Measurements from ENCODE around the gene ASB8.

The ASB8 gene

GRCh38 chr12:48180857-48181495 is 23.7 kb upstream of the ASB8 start:
- Histone ChIP-seq H3K27me3 (ENCODE audit: control insufficient read depth, insufficient read depth, low read length) (peaks cover 57% of the 10 kb centered on the region), H3K27ac (ENCODE audit: low read length) (no peak overlapping the region), H3K9me3 (ENCODE audit: control insufficient read depth, low read depth, low read length) (no peaks in the 10 kb centered on the region), H3K4me3 (ENCODE audit: low read length) (no peak overlapping the region), H3K9ac (ENCODE audit: low read length) (no peak overlapping the region), H3K4me1 (ENCODE audit: control insufficient read depth, low read depth, low read length) (peaks cover 20% of the 10 kb centered on the region), H3K36me3 (ENCODE audit: control insufficient read depth, low read depth, low read length) (no peaks in the 10 kb centered on the region)

GRCh38 chr12:48180424-48180823 is 23.1 kb upstream of the ASB8 start:
- no peak overlapping the region for H3K27ac ChIP-seq (ENCODE audit: low read length)
- H3K9me3 ChIP-seq (ENCODE audit: control insufficient read depth, low read depth, low read length), result no peaks in the 10 kb centered on the region
- no peak overlapping the region for H3K9ac ChIP-seq (ENCODE audit: low read length)
- H3K4me3 ChIP-seq (ENCODE audit: low read length), result no peak overlapping the region
- H3K4me1 ChIP-seq (ENCODE audit: control insufficient read depth, low read depth, low read length), result peaks cover 21% of the 10 kb centered on the region
- H3K27me3 ChIP-seq (ENCODE audit: control insufficient read depth, insufficient read depth, low read length), result peaks cover 52% of the 10 kb centered on the region
- H3K36me3 ChIP-seq (ENCODE audit: control insufficient read depth, low read depth, low read length), result no peaks in the 10 kb centered on the region

GRCh38 chr12:48179466-48179865 is 22.2 kb upstream of the ASB8 start:
- Histone ChIP-seq H3K36me3 (ENCODE audit: control insufficient read depth, low read depth, low read length) (no peaks in the 10 kb centered on the region), H3K4me3 (ENCODE audit: low read length) (no peak overlapping the region), H3K4me1 (ENCODE audit: control insufficient read depth, low read depth, low read length) (peaks cover 15% of the 10 kb centered on the region), H3K27ac (ENCODE audit: low read length) (no peak overlapping the region), H3K9me3 (ENCODE audit: control insufficient read depth, low read depth, low read length) (no peaks in the 10 kb centered on the region), H3K9ac (ENCODE audit: low read length) (no peak overlapping the region), H3K27me3 (ENCODE audit: control insufficient read depth, insufficient read depth, low read length) (peaks cover 42% of the 10 kb centered on the region)

GRCh38 chr12:48177982-48178381 is 20.7 kb upstream of the ASB8 start:
- H3K27me3 ChIP-seq (ENCODE audit: control insufficient read depth, insufficient read depth, low read length), result peaks cover 28% of the 10 kb centered on the region
- no peaks in the 10 kb centered on the region for H3K9me3 ChIP-seq (ENCODE audit: control insufficient read depth, low read depth, low read length)

GRCh38 chr12:48176417-48176751 is 19.1 kb upstream of the ASB8 start:
- Histone ChIP-seq H3K27ac (ENCODE audit: low read length) (no peak overlapping the region), H3K4me3 (ENCODE audit: low read length) (peak overlapping the region; percentile 8), H3K4me1 (ENCODE audit: control insufficient read depth, low read depth, low read length) (peaks cover 10% of the 10 kb centered on the region), H3K9me3 (ENCODE audit: control insufficient read depth, low read depth, low read length) (no peaks in the 10 kb centered on the region), H3K36me3 (ENCODE audit: control insufficient read depth, low read depth, low read length) (no peaks in the 10 kb centered on the region), H3K27me3 (ENCODE audit: control insufficient read depth, insufficient read depth, low read length) (peaks cover 12% of the 10 kb centered on the region), H3K9ac (ENCODE audit: low read length) (no peak overlapping the region)

More at GRCh38 chr12:48177982-48178381, 20.7 kb upstream of the ASB8 start:
- Histone ChIP-seq H3K36me3 (ENCODE audit: control insufficient read depth, low read depth, low read length) (no peaks in the 10 kb centered on the region), H3K4me3 (ENCODE audit: low read length) (no peak overlapping the region), H3K27ac (ENCODE audit: low read length) (no peak overlapping the region), H3K9ac (ENCODE audit: low read length) (no peak overlapping the region), H3K4me1 (ENCODE audit: control insufficient read depth, low read depth, low read length) (peaks cover 15% of the 10 kb centered on the region)

GRCh38 chr12:48175613-48176416 is 18.5 kb upstream of the ASB8 start:
- H3K4me1 ChIP-seq (ENCODE audit: control insufficient read depth, low read depth, low read length), result peaks cover 10% of the 10 kb centered on the region
- H3K36me3 ChIP-seq (ENCODE audit: control insufficient read depth, low read depth, low read length), result no peaks in the 10 kb centered on the region
- no peak overlapping the region for H3K27ac ChIP-seq (ENCODE audit: low read length)
- peak overlapping the region; percentile 8 for H3K4me3 ChIP-seq (ENCODE audit: low read length)
- H3K27me3 ChIP-seq (ENCODE audit: control insufficient read depth, insufficient read depth, low read length), result peaks cover 6% of the 10 kb centered on the region
- no peak overlapping the region for H3K9ac ChIP-seq (ENCODE audit: low read length)
- H3K9me3 ChIP-seq (ENCODE audit: control insufficient read depth, low read depth, low read length), result no peaks in the 10 kb centered on the region

- Histone ChIP-seq H3K36me3 (ENCODE audit: control insufficient read depth, low read depth, low read length) (no peaks in the 10 kb centered on the region), H3K4me1 (ENCODE audit: control insufficient read depth, low read depth, low read length) (no peaks in the 10 kb centered on the region), H3K27ac (ENCODE audit: low read length) (no peak overlapping the region), H3K9ac (ENCODE audit: low read length) (no peak overlapping the region), H3K4me3 (ENCODE audit: low read length) (no peak overlapping the region), H3K9me3 (ENCODE audit: control insufficient read depth, low read depth, low read length) (no peaks in the 10 kb centered on the region), H3K27me3 (ENCODE audit: control insufficient read depth, insufficient read depth, low read length) (no peaks in the 10 kb centered on the region)
These were observed 11.7 kb upstream of the ASB8 start for GRCh38 chr12:48169011-48169410.

- Histone ChIP-seq H3K9me3 (ENCODE audit: control insufficient read depth, low read depth, low read length) (no peaks in the 10 kb centered on the region), H3K4me1 (ENCODE audit: control insufficient read depth, low read depth, low read length) (no peaks in the 10 kb centered on the region), H3K36me3 (ENCODE audit: control insufficient read depth, low read depth, low read length) (no peaks in the 10 kb centered on the region), H3K27ac (ENCODE audit: low read length) (no peak overlapping the region), H3K9ac (ENCODE audit: low read length) (no peak overlapping the region), H3K4me3 (ENCODE audit: low read length) (no peak overlapping the region), H3K27me3 (ENCODE audit: control insufficient read depth, insufficient read depth, low read length) (no peaks in the 10 kb centered on the region)
These were observed 8.0 kb upstream of the ASB8 start for GRCh38 chr12:48165089-48165981.

GRCh38 chr12:48164451-48164850 is 7.1 kb upstream of the ASB8 start:
- Histone ChIP-seq H3K4me1 (ENCODE audit: control insufficient read depth, low read depth, low read length) (no peaks in the 10 kb centered on the region), H3K27me3 (ENCODE audit: control insufficient read depth, insufficient read depth, low read length) (no peaks in the 10 kb centered on the region), H3K4me3 (ENCODE audit: low read length) (no peak overlapping the region), H3K9ac (ENCODE audit: low read length) (no peak overlapping the region), H3K9me3 (ENCODE audit: control insufficient read depth, low read depth, low read length) (no peaks in the 10 kb centered on the region), H3K27ac (ENCODE audit: low read length) (no peak overlapping the region), H3K36me3 (ENCODE audit: control insufficient read depth, low read depth, low read length) (no peaks in the 10 kb centered on the region)

GRCh38 chr12:48163150-48163747 is 5.9 kb upstream of the ASB8 start:
- no peak overlapping the region for H3K4me3 ChIP-seq (ENCODE audit: low read length)
- no peaks in the 10 kb centered on the region for H3K27me3 ChIP-seq (ENCODE audit: control insufficient read depth, insufficient read depth, low read length)
- no peaks in the 10 kb centered on the region for H3K36me3 ChIP-seq (ENCODE audit: control insufficient read depth, low read depth, low read length)
- H3K4me1 ChIP-seq (ENCODE audit: control insufficient read depth, low read depth, low read length), result no peaks in the 10 kb centered on the region
- no peak overlapping the region for H3K9ac ChIP-seq (ENCODE audit: low read length)
- no peaks in the 10 kb centered on the region for H3K9me3 ChIP-seq (ENCODE audit: control insufficient read depth, low read depth, low read length)
- no peak overlapping the region for H3K27ac ChIP-seq (ENCODE audit: low read length)

- no peaks in the 10 kb centered on the region for H3K36me3 ChIP-seq (ENCODE audit: control insufficient read depth, low read depth, low read length)
- H3K4me1 ChIP-seq (ENCODE audit: control insufficient read depth, low read depth, low read length), result peaks cover 3% of the 10 kb centered on the region
- no peak overlapping the region for H3K9ac ChIP-seq (ENCODE audit: low read length)
- H3K4me3 ChIP-seq (ENCODE audit: low read length), result no peak overlapping the region
- H3K9me3 ChIP-seq (ENCODE audit: control insufficient read depth, low read depth, low read length), result no peaks in the 10 kb centered on the region
- no peak overlapping the region for H3K27ac ChIP-seq (ENCODE audit: low read length)
- H3K27me3 ChIP-seq (ENCODE audit: control insufficient read depth, insufficient read depth, low read length), result no peaks in the 10 kb centered on the region
These were observed 3.5 kb upstream of the ASB8 start for GRCh38 chr12:48160807-48161206.
